ENCODE results near the gene WNT3A. TPM values are rescaled to one million over a fixed set of nuclear protein-coding genes. Genes with fewer than 3 reads are reported as not detected.

The WNT3A gene
- polyA plus RNA-seq, 3 donors: not detected

DNA sequence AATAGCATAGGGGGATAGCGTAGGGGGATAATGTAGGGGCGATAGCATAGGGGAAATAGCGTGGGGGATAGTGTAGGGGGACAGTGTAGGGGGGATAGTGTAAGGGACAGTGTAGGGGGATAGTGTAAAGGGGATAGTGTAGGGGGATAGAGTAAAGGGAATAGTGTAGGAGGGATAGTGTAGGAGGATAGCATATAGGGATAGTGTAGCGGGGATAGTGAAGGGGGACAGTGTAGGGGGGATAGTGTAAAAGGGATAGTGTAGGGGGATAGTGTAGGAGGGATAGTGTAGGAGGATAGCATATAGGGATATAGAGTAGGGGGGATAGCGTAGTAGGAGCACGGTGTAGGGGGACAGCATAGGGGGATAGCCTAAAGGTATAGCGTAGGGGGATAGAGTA lies 61.6 kb downstream of the WNT3A start:
- no peaks in the 10 kb centered on the region for H3K79me2 ChIP-seq (ENCODE audit: insufficient read depth, low read length)
- intact Hi-C loops (cut with micrococcal nuclease): no loop called here
- no peak overlapping the region for H2AFZ ChIP-seq (ENCODE audit: insufficient read depth, low read depth, low read length, poor library complexity, severe bottlenecking)
- peaks cover 0 to 2% (median 0%) of the 10 kb centered on the region in 7 donors for H3K9me3 Mint-ChIP-seq
- H4K20me1 ChIP-seq (ENCODE audit: insufficient read depth, low read length): no peaks in the 10 kb centered on the region
- WGBS (ENCODE audit: insufficient coverage): 83% methylated on average over 4 of the region's 7 CpGs
- no peaks in the 10 kb centered on the region for H3K4me1 ChIP-seq (ENCODE audit: control insufficient read depth in 1 of 2, insufficient read depth in 2 of 2, low read length in 2 of 2)
- no peak overlapping the region for H3K27ac ChIP-seq (ENCODE audit: low read depth in 1 of 2, low read length in 2 of 2)
- H3K4me3 ChIP-seq (replicated peaks in 1 of 3; ENCODE audit: low read depth in 2 of 3, low read length in 3 of 3): no peak overlapping the region
- no peak overlapping the region for H3K4me3 Mint-ChIP-seq
- peaks cover 4 to 19% of the 10 kb centered on the region in 2 donors for H3K27me3 ChIP-seq (ENCODE audit: control insufficient read depth in 2 of 2, insufficient read depth in 2 of 2, low read length in 2 of 2)
- TF ChIP-seq, protein P1, sequence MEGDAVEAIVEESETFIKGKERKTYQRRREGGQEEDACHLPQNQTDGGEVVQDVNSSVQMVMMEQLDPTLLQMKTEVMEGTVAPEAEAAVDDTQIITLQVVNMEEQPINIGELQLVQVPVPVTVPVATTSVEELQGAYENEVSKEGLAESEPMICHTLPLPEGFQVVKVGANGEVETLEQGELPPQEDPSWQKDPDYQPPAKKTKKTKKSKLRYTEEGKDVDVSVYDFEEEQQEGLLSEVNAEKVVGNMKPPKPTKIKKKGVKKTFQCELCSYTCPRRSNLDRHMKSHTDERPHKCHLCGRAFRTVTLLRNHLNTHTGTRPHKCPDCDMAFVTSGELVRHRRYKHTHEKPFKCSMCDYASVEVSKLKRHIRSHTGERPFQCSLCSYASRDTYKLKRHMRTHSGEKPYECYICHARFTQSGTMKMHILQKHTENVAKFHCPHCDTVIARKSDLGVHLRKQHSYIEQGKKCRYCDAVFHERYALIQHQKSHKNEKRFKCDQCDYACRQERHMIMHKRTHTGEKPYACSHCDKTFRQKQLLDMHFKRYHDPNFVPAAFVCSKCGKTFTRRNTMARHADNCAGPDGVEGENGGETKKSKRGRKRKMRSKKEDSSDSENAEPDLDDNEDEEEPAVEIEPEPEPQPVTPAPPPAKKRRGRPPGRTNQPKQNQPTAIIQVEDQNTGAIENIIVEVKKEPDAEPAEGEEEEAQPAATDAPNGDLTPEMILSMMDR (IDR thresholded peaks at IDR 0.05): no peak
- no peaks in the 10 kb centered on the region for H3K36me3 ChIP-seq (replicated peaks in 1 of 2; ENCODE audit: control insufficient read depth in 1 of 2, insufficient read depth in 2 of 2, low read length in 2 of 2)
- H3K9me3 ChIP-seq (replicated peaks in 1 of 2; ENCODE audit: control insufficient read depth in 1 of 2, insufficient read depth in 1 of 2, low read length in 2 of 2): no peaks in the 10 kb centered on the region
- no peak overlapping the region for H3K9ac ChIP-seq (ENCODE audit: insufficient read depth, low read length, poor library complexity, severe bottlenecking)
- H3K27ac Mint-ChIP-seq: no peak overlapping the region
- H3K4me2 ChIP-seq (replicated peaks; ENCODE audit: extremely low read depth, low read length, poor library complexity, severe bottlenecking): no peak overlapping the region
- no peaks in the 10 kb centered on the region for H3K36me3 Mint-ChIP-seq
- no peak for DNase-seq
- H3K27me3 Mint-ChIP-seq (ENCODE audit: low read depth in 3 of 3): peaks cover 16 to 38% (median 23%) of the 10 kb centered on the region in 3 donors
- H3K4me1 Mint-ChIP-seq: no peaks in the 10 kb centered on the region

DNA sequence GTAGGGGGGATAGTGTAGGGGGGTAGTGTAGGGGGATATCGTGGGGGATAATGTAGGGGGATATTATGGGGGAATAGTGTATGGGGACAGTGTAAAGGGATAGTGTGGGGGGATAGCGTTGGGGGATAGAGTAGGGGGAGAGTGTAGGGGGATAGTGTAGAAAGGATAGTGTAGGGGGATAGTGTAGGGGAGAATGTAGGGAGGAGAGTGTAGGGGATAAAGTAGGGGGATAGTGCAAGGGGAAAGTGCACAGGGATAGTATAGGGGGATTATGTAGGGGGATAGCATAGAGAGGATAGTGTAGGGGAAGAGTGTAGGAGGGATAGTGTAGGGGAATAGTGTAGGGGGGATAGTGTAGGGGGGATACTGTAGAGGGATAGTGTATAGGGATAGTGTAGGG lies 63.4 kb downstream of the WNT3A start:
- peaks cover 0 to 2% (median 0%) of the 10 kb centered on the region in 7 donors for H3K9me3 Mint-ChIP-seq
- no peak overlapping the region for H3K27ac Mint-ChIP-seq
- no peaks in the 10 kb centered on the region for H3K36me3 Mint-ChIP-seq
- Histone ChIP-seq H3K4me1 (ENCODE audit: control insufficient read depth in 1 of 2, insufficient read depth in 2 of 2, low read length in 2 of 2) (no peaks in the 10 kb centered on the region), H3K79me2 (ENCODE audit: insufficient read depth, low read length) (no peaks in the 10 kb centered on the region), H3K4me2 (replicated peaks; ENCODE audit: extremely low read depth, low read length, poor library complexity, severe bottlenecking) (no peak overlapping the region), H3K9me3 (replicated peaks in 1 of 2; ENCODE audit: control insufficient read depth in 1 of 2, insufficient read depth in 1 of 2, low read length in 2 of 2) (no peaks in the 10 kb centered on the region), H3K9ac (ENCODE audit: insufficient read depth, low read length, poor library complexity, severe bottlenecking) (no peak overlapping the region), H2AFZ (ENCODE audit: insufficient read depth, low read depth, low read length, poor library complexity, severe bottlenecking) (no peak overlapping the region), H3K36me3 (replicated peaks in 1 of 2; ENCODE audit: control insufficient read depth in 1 of 2, insufficient read depth in 2 of 2, low read length in 2 of 2) (no peaks in the 10 kb centered on the region), H3K27me3 (ENCODE audit: control insufficient read depth in 2 of 2, insufficient read depth in 2 of 2, low read length in 2 of 2) (peaks cover 4 to 19% of the 10 kb centered on the region in 2 donors), H4K20me1 (ENCODE audit: insufficient read depth, low read length) (peaks cover 13% of the 10 kb centered on the region), H3K4me3 (replicated peaks in 1 of 3; ENCODE audit: low read depth in 2 of 3, low read length in 3 of 3) (no peak overlapping the region), H3K27ac (ENCODE audit: low read depth in 1 of 2, low read length in 2 of 2) (no peak overlapping the region)
- WGBS (ENCODE audit: insufficient coverage): 54% methylated on average over 2 of the region's 2 CpGs
- peaks cover 22 to 40% (median 22%) of the 10 kb centered on the region in 3 donors for H3K27me3 Mint-ChIP-seq (ENCODE audit: low read depth in 3 of 3)
- no peak overlapping the region for H3K4me3 Mint-ChIP-seq
- intact Hi-C loops (cut with micrococcal nuclease): no loop called here
- TF ChIP-seq, protein P1 (IDR thresholded peaks at IDR 0.05): no peak
- DNase-seq: no peak
- no peaks in the 10 kb centered on the region for H3K4me1 Mint-ChIP-seq
